ENCODE results near the gene RANBP1. TPM values are rescaled to one million over a fixed set of nuclear protein-coding genes. Genes with fewer than 3 reads are reported as not detected.
A peak's percentile ranks its signal among the peaks of the same experiment; 100 is the strongest.

Gene RANBP1
- total and polyA plus RNA-seq, 9 of the 15 experiments (the other 6 are each of a cell fraction or from before 2014, with no cell fraction given) = 162 to 2,891 (median 1,289) TPM

- TF ChIP-seq ZBTB11 (CRISPR knock-in tag; IDR thresholded peaks at IDR 0.05) (no peak), SAP30 (IDR thresholded peaks at IDR 0.05; ENCODE audit: borderline replicate concordance, insufficient read depth, low read depth, low read length, poor library complexity, severe bottlenecking) (peak; percentile 96), ASH1L (IDR thresholded peaks at IDR 0.05; ENCODE audit: borderline replicate concordance, low read depth, partially characterized antibody) (no peak), ZNF224 (CRISPR knock-in tag; IDR thresholded peaks at IDR 0.05) (no peak)
These were observed 31.1 kb upstream of the RANBP1 start (continued) for GRCh38 chr22:20084547-20085413.

Measured in K562 (cell line).